Heart right ventricle (tissue), 16 donors: ENCODE data around the gene ARL15. TPM values are rescaled to one million over a fixed set of nuclear protein-coding genes. Genes with fewer than 3 reads are reported as not detected.

Experiments
- ATAC-seq, 8 donors: fragments of 200-7000 bp; cut with Tn5 transposase; one replicate each; pipeline ENCODE4 v1.9.1; 2020; ENCODE audit warnings: mild to moderate bottlenecking in 8 of 8, moderate library complexity in 8 of 8, moderate number of reproducible peaks in 1 of 8
- DNase-seq, 2 donors: peaks; one replicate each; pipeline ENCODE4 v3.0.0-alpha.2; 2020
- H3K27ac ChIP-seq, 10 donors: fragments of 200-600 bp; sonication (generic) in 2 of 10; one replicate each; pipeline versions ENCODE4 v1.5.0 to v1.8.0; 2020 to 2022; ENCODE audit warnings: mild to moderate bottlenecking in 3 of 10
- H3K27me3 ChIP-seq, 7 donors: fragments of 200-600 bp; one replicate each; pipeline ENCODE4 v1.8.0; 2021 to 2022; ENCODE audit warnings: mild to moderate bottlenecking in 2 of 7
- H3K36me3 ChIP-seq, 9 donors: fragments of 200-600 bp; sonication (generic) in 1 of 9; one replicate each; pipeline versions ENCODE4 v1.5.0 to v1.8.0; 2020 to 2022; ENCODE audit warnings: mild to moderate bottlenecking in 2 of 9
- H3K4me1 ChIP-seq, 9 donors: fragments of 200-600 bp; sonication (generic) in 1 of 9; one replicate each; pipeline versions ENCODE4 v1.5.0 to v1.8.0; 2020 to 2022; ENCODE audit warnings: mild to moderate bottlenecking in 4 of 9
- H3K4me3 ChIP-seq, 10 donors: fragments of 200-600 bp; sonication (generic) in 2 of 10; one replicate each; pipeline versions ENCODE4 v1.5.0 to v1.8.0; 2020 to 2022; ENCODE audit warnings: mild to moderate bottlenecking in 7 of 10, moderate library complexity in 2 of 10
- H3K9me3 ChIP-seq, 11 donors: fragments of 200-600 bp in 10 of 11; sonication (generic) in 2 of 11; one replicate each; pipeline versions ENCODE4 v1.5.0 to v1.8.0; 2013 to 2022; ENCODE audit warnings: mild to moderate bottlenecking in 2 of 11, control low read depth in 1 of 11, moderate library complexity in 1 of 11
- WGBS, 2 donors: extraction: QIAGEN DNeasy Blood & Tissue Kit; methylation state at CpG; one replicate each; pipeline ENCODE4 v1.1.7; 2013; ENCODE audit warnings: inconsistent platforms in 1 of 2; 5-methylcytosine and 5-hydroxymethylcytosine counted together
- intact Hi-C, 10 donors: fragments of 100-400 bp; cut with DNase I; formaldehyde crosslinking; loops; one replicate each; pipeline versions ENCODE4 v1.11.1 to v1.14.2; 2022
- polyA plus RNA-seq, 2 donors: library from polyadenylated mRNA; stranded (reverse); fragments of 200-250 nt; gene quantifications; one replicate each; pipeline ENCODE4 v1.2.3, GENCODE V29; 2013
- total RNA-seq, 10 donors: library from RNA; stranded (reverse); fragmentation: NEBNext Ultra II Directional in 3 of 10; extraction: Animal tissue kit (Norgen Biotek cat#: 25700) in 3 of 10; gene quantifications; one replicate each; pipeline versions ENCODE4 v1.2.1 to v1.2.4, GENCODE V29; 2021 to 2023
- TF ChIP-seq, protein P1 (sequence below), 9 donors: fragments of 200-600 bp; sonication (generic) in 2 of 9; IDR thresholded peaks; one replicate each; pipeline versions ENCODE4 v1.5.0 to v1.8.0; 2021 to 2022; ENCODE audit warnings: antibody characterized with exemption in 9 of 9, mild to moderate bottlenecking in 5 of 9, moderate library complexity in 1 of 9
- donor health status: Arrhythmogenic right ventricular cardiomyopathy.
- donor health status: ischemic (EF 13 %, LVEDD 7.1; RV severe dilation, severe dysfunction).
- donor health status: healthy with polysubstance abuse.
- donor health status: DM: no; HTN: yes; CAD: no.
- donor health status: DM: no; HTN: no; CAD: no.
- donor health status: ischemic (EF 25% LVEDD 6.9; RV normal size, moderate dysfunction).
- donor health status: ischemic (EF 25% LVEDD 5.7; RV mildly dilated, moderate dysfunction).
- donor health status: healthy.
- donor health status: DM: yes; HTN: yes; CAD: no.
- donor health status: Ischemic cardiomyopathy.
- donor health status: ischemic (EF 35%, LVEDD 5.7; RV mildly dilated, moderate dysfunction).
- donor health status: nonischemic (EF 11% LVEDD 7.7; RV severe dilation, severe dysfunction).
- donor health status: DM: yes; HTN: yes; CAD: no.
- donor health status: PGD.
- donor health status: ischemic (EF 29% LVEDD 5.4; RV normal size, mild dysfunction).
- donor health status: nonischemic (EF 23%, LVEDD 6.1; RV moderate dilation, normal function).

Gene ARL15
- total and polyA plus RNA-seq, 12 donors = 7.8 to 31.8 (median 26.9) TPM

DNA sequence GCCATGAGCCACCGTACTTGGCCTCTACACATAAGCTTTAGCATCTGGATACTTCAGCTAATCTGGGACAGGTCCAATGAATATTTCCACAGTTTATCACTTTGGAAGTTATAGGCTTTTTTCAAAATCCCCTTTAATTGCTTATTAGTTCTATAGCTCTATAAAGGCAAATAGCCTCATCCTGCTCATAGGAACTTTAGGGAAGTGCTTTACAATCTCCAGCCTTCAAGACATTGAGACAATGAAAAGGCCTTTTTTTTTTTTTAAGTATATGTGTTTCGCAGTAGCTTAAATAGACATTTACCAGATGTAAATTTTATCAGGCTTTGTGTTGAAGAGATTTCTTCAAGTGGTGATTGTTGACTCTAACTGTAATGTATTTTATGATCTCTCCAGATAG is 224.2 kb downstream of the ARL15 start:
- Histone ChIP-seq H3K4me1 (peaks cover 0 to 4% (median 0%) of the 10 kb centered on the region in 9 donors), H3K27me3 (no peaks in the 10 kb centered on the region), H3K9me3 (no peaks in the 10 kb centered on the region), H3K4me3 (no peak overlapping the region), H3K27ac (no peak overlapping the region), H3K36me3 (no peaks in the 10 kb centered on the region)
- intact Hi-C loops = no loop called here
- WGBS, 2 donors = 78 to 88% methylated on average over 2 of the region's 2 CpGs
- no peak for DNase-seq
- TF ChIP-seq, protein P1, sequence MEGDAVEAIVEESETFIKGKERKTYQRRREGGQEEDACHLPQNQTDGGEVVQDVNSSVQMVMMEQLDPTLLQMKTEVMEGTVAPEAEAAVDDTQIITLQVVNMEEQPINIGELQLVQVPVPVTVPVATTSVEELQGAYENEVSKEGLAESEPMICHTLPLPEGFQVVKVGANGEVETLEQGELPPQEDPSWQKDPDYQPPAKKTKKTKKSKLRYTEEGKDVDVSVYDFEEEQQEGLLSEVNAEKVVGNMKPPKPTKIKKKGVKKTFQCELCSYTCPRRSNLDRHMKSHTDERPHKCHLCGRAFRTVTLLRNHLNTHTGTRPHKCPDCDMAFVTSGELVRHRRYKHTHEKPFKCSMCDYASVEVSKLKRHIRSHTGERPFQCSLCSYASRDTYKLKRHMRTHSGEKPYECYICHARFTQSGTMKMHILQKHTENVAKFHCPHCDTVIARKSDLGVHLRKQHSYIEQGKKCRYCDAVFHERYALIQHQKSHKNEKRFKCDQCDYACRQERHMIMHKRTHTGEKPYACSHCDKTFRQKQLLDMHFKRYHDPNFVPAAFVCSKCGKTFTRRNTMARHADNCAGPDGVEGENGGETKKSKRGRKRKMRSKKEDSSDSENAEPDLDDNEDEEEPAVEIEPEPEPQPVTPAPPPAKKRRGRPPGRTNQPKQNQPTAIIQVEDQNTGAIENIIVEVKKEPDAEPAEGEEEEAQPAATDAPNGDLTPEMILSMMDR (IDR thresholded peaks at IDR 0.05) = no peak
- ATAC-seq = no peak

DNA sequence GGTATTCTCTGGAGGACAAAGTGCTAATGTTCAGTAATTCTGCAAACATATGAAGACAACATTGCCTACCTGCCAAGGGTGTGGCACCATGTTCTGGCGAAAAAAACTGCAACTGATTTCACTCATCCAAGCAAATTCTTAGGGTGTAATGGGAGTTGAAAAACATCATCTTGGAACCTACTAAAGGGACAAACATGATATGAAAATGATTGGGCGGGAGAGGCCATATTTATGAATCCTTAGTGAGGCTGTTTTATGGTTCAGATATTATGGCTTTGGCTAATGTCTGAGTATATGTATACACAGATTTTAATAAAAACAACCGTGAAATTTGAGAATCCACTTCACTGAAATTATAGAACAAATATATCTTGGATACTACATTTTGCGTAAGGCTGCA is 225.7 kb downstream of the ARL15 start:
- H3K27me3 ChIP-seq = no peaks in the 10 kb centered on the region
- H3K4me1 ChIP-seq = no peaks in the 10 kb centered on the region
- no peaks in the 10 kb centered on the region for H3K9me3 ChIP-seq
- TF ChIP-seq, protein P1 (IDR thresholded peaks at IDR 0.05) = no peak
- no peak for DNase-seq
- no peak overlapping the region for H3K4me3 ChIP-seq
- intact Hi-C loops = no loop called here
- 86 to 98% methylated on average over 4 of the region's 4 CpGs for WGBS, 2 donors
- H3K36me3 ChIP-seq = no peaks in the 10 kb centered on the region
- no peak overlapping the region for H3K27ac ChIP-seq
- no peak for ATAC-seq

DNA sequence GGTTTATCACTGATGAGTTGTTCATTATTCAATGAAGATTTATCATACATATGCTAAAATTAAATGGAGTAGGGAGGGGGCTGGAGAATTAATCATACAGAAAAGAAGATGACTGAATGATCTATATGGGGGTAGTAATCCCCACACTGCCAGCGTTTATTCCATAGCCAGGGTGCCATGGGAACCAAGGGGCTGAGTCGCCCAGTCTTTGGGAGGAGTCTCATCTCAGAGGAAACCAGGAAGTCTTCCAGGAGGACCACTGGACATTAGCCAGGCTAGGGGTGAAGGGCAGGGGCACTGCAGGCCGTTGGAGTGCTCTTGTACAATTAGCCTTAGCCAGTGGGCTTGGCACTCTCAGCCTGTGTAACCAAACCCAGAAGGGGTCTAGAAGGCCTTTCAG is 226.5 kb downstream of the ARL15 start:
- no peaks in the 10 kb centered on the region for H3K36me3 ChIP-seq
- no peak for DNase-seq
- TF ChIP-seq, protein P1 (IDR thresholded peaks at IDR 0.05) = no peak
- H3K4me1 ChIP-seq = no peaks in the 10 kb centered on the region
- no peak for ATAC-seq
- no peak overlapping the region for H3K4me3 ChIP-seq
- intact Hi-C loops = no loop called here
- H3K9me3 ChIP-seq = no peaks in the 10 kb centered on the region
- no peak overlapping the region for H3K27ac ChIP-seq
- no peaks in the 10 kb centered on the region for H3K27me3 ChIP-seq
- 65 to 75% methylated on average over 3 of the region's 3 CpGs for WGBS, 2 donors

DNA sequence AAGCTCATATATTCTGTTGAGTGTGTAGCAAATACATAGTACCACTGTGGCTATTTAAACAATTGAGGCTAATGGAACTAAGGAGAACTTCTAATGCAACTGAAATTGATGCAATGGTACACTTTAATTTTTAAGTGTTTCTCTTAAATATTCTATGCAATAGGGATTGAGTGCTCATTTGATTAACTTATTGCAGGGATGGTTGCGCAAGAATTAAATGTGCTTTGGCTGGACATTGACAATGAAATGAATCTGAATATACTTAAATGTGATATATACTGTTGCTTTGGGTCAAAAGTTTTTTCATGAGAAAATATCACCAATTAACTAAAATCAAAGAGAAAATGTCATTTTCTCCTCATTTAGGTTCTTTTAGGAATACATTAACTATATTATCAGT is 227.1 kb downstream of the ARL15 start:
- 98 to 99% methylated on average over 1 of the region's 1 CpG for WGBS, 2 donors
- H3K4me3 ChIP-seq = no peak overlapping the region
- no peak for DNase-seq
- H3K27ac ChIP-seq = no peak overlapping the region
- ATAC-seq = no peak
- H3K36me3 ChIP-seq = no peaks in the 10 kb centered on the region
- H3K27me3 ChIP-seq = no peaks in the 10 kb centered on the region
- TF ChIP-seq, protein P1 (IDR thresholded peaks at IDR 0.05) = no peak
- no peaks in the 10 kb centered on the region for H3K4me1 ChIP-seq
- H3K9me3 ChIP-seq = no peaks in the 10 kb centered on the region
- intact Hi-C loops = no loop called here

DNA sequence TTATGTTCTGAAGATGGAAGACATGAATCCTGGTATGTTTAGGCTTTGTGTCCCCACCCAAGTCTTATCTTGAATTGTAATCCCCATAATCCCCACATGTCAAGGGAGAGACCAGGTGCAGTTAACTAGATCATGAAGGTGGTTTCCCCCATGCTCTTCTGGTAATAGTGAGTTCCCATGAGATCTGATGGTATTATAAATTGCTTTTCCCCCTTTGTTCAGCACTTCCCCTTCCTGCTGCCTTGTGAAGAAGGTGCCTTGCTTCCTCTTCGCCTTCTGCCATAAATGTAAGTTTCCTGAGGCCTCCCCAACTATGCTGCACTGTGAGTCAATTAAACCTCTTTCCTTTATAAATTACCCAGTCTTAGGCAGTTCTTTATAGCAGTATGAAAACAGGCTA is 229.0 kb downstream of the ARL15 start:
- intact Hi-C loops = no loop called here
- 87 to 96% methylated on average over 1 of the region's 1 CpG for WGBS, 2 donors
- H3K27ac ChIP-seq = no peak overlapping the region
- no peak for DNase-seq
- H3K36me3 ChIP-seq = peaks cover 0 to 5% (median 0%) of the 10 kb centered on the region in 9 donors
- no peaks in the 10 kb centered on the region for H3K9me3 ChIP-seq
- H3K4me3 ChIP-seq = no peak overlapping the region
- no peaks in the 10 kb centered on the region for H3K27me3 ChIP-seq
- no peaks in the 10 kb centered on the region for H3K4me1 ChIP-seq
- ATAC-seq = no peak
- TF ChIP-seq, protein P1 (IDR thresholded peaks at IDR 0.05) = no peak
